22Rv1 (cell line): ENCODE measurements around the gene ACVR1C.

Source experiments
- CTCF ChIP-seq: fragments of 450-650 bp; IDR thresholded peaks from 2 replicates; pipeline ENCODE4 v1.5.1; 2017; ENCODE audit warnings: mild to moderate bottlenecking
- ZFX ChIP-seq: fragments of 450-650 bp; IDR thresholded peaks from 2 replicates; pipeline ENCODE4 v1.6.1; 2017; ENCODE audit warnings: antibody characterized with exemption, borderline replicate concordance

GRCh38 chr2:157538064-157538463 is 90.6 kb downstream of the ACVR1C start:
- TF ChIP-seq CTCF (no peak), ZFX (no peak)
